GM12874 (cell line): ENCODE data around the gene EPS8.

ENCODE experiments used
- TF ChIP-seq, protein P1 (sequence below): IDR thresholded peaks from 2 replicates; pipeline ENCODE4 v1.5.1; 2011; ENCODE audit warnings: low read depth, mild to moderate bottlenecking, control low read depth, low read length, moderate library complexity; ENCODE audit not compliant: insufficient read depth

The EPS8 gene

DNA sequence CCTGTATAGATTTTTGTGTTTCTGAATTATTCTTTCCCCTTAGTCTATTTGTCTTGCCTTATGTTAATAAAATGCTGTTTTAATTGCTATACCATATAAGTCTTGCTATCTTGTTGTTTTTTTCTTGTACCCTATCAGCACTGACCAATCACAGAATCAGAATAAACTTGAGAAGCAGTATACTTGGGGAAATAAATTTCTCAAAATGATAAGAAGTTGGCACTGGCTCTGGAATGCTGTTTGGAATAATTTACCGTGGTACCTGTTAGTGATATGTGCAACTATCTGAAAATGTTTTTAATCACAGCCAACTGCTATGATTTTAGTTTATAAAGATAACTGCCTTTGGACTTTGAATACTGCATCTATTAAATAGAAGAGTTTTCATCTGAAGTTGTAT, 37.9 kb upstream of the EPS8 start:
- TF ChIP-seq, protein P1, sequence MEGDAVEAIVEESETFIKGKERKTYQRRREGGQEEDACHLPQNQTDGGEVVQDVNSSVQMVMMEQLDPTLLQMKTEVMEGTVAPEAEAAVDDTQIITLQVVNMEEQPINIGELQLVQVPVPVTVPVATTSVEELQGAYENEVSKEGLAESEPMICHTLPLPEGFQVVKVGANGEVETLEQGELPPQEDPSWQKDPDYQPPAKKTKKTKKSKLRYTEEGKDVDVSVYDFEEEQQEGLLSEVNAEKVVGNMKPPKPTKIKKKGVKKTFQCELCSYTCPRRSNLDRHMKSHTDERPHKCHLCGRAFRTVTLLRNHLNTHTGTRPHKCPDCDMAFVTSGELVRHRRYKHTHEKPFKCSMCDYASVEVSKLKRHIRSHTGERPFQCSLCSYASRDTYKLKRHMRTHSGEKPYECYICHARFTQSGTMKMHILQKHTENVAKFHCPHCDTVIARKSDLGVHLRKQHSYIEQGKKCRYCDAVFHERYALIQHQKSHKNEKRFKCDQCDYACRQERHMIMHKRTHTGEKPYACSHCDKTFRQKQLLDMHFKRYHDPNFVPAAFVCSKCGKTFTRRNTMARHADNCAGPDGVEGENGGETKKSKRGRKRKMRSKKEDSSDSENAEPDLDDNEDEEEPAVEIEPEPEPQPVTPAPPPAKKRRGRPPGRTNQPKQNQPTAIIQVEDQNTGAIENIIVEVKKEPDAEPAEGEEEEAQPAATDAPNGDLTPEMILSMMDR = no peak

DNA sequence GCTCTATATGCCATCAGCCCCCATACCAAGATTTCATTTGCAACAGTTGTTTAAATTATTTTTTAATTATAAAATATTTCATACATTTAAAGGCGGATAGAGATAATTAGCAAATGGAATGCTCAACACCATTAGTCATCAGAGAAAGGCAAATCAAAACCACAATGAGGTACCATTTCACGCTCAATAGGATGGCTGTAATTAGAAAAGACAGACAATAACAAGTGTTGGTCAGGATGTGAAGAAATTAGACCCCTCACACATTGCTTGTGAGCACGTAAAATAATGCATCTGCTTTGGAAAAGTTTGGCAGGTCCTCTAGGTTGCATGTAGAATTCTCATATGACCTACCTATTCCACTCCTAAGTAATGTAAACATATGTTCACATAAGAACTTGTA, 35.3 kb upstream of the EPS8 start:
- TF ChIP-seq, protein P1 = no peak

DNA sequence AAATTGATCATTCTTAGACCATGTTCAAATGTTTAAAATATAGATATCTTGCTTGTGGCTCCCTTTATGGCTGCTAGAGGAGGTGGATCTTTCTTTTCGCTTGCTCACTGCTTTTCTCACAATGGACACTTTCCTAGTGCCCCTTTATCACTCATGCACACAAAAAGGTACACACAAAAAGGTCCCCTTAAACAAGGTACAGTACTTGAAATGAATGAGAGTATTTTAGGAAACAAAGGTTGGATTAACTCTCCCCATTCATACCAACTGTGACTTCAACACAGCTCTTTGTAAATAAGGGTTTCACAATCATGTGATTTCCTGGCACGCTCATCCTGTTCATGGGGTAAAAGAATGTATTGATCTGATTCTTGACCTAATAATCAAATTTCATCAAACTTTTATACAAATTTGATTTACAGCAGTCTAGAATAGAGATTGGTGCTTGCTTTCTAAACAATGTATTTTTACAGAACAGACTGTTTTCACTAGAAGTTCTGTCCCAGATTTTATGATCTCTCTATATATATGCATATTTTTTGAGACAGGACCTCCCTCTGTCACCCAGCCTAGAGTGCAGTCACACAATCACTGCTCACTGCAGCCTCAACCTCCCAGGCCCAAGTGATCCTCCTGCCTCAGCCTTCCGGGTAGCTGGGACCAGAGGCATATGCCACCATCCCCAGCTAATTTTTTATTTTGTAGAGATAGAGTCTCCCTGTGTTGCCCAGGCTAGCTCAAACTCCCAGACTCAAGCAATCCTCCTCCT, 34.4 kb upstream of the EPS8 start:
- TF ChIP-seq, protein P1 = no peak

DNA sequence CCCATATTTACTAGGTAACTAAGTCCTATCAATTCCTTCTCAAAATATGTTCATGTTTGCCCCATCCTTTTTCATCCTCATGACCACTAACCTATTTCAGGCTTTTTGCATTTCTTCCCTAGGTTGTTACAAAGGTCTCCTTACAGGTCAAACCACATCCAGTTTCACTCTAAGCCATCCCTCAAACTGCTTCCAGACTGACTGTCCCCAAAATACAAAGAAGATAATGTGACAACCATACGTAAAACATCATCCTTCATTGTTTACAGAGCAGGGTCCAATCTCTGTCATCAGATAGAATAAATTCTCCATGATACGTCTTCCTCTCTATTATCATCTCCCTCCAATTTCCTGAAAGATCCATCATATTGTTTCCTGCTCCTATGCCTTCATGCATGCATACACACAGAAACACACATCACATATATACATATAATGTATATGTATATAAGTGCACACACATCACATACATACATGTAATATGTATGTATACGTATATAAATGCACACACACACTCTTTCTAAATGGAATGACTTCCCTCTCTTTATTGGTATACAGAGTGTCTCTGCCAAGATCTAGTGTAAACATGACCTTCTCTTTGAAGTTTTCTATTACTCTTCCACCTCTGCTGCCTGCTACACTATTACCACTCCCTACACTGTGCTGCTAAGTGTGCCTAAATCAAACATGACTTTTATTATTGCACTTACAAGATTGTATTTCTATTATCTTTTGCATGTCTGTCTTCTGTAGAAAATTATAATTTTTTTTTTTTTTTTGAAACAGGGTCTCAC, 30.7 kb upstream of the EPS8 start:
- TF ChIP-seq, protein P1 = no peak

DNA sequence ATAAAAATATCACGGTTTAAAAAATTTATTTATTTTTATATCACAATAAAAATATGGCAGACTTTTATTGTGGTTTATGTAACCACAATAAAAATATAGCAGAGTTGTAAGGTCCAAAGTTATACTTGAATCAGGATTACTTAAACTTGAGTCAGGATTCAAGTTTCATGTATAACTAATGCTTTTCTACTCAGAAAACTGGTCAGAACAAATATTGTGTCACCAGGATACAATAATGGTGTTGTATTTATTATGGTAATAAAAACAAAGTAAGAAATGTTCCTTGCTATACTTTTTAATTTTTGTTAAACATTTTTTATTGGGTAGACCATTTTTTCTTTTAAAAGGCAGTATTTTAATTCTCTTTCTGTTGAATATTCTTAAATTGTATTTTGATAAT, 29.2 kb upstream of the EPS8 start:
- TF ChIP-seq, protein P1 = no peak

DNA sequence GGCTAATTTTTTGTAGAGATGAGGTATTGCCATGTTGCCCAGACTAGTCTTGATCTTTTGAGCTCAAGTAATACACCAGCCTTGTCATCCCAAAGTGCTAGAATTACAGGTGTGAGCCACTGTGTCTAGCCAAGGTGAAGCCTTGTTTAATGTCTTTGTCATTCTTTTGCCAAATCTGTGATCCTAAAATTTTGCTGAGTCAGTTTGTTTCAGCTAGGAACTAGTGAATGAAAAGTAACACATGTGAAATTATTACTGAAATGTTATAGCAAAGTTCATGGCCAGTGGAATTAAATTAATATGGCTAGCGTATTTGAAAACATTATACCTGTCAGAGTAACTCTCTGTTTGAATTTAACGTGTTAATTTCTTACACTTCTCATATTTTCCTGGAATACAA, 26.5 kb upstream of the EPS8 start:
- TF ChIP-seq, protein P1 = no peak

DNA sequence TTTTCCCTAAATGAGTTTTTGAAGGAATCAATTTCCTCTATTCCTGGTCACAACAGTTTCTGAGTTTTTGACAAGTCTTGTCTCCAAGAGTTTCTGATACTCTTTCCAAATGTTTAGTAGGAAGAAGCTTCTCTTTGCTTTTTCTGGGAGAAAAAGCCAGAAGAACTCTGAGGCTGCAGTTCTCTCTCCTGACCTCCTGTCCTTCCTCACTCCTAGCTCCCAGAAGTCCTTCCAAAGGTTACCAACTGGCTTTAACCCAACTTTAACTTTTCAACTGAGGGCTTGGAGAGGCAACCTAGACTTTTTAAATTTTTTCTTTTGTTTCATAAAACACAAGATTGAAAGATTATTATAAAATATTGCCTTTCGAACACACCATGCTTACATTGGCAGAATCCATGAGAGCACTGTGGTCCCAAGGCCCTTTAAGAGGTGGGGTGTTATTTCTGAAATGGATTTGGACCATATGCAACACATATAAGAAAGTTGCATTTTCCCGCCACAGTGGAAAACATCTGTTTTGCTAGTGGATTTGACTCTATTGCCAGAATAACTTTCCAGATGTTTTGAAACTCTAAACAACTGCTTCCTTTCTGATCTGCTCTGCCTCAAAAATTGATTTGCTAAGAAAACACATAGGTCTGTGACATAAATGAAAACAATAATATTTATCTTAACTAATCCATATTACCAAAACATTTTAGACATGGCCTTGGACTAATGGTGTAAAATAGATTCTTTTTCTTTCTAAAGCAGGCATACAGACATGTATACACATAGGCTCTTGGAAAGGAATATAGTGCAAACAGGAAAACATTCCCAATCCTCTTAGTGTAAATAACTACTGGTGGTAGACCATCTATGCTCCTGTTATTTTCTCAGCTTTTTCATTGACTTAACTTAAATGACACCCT, 22.3 kb upstream of the EPS8 start:
- TF ChIP-seq, protein P1 = no peak
